Vagina (tissue), 2 donors: ENCODE results near the gene RBM34. TPM values are rescaled to one million over a fixed set of nuclear protein-coding genes. Genes with fewer than 3 reads are reported as not detected.

Experiments
- DNase-seq, 2 donors: peaks; one replicate each; pipeline ENCODE4 v3.0.0-alpha.2; 2017; ENCODE audit errors: extremely low spot score in 2 of 2
- H3K27ac ChIP-seq: fragments of 200-600 bp; sonication (generic); one replicate; pipeline ENCODE4 v1.5.1; 2019
- H3K27me3 ChIP-seq: fragments of 200-600 bp; sonication (generic); one replicate; pipeline ENCODE4 v1.5.1; 2019
- H3K36me3 ChIP-seq, 2 donors: fragments of 200-600 bp; sonication (generic); one replicate each; pipeline ENCODE4 v1.5.1; 2017 to 2019
- H3K4me1 ChIP-seq: fragments of 200-600 bp; sonication (generic); one replicate; pipeline ENCODE4 v1.5.1; 2019
- H3K4me3 ChIP-seq, 2 donors: fragments of 200-600 bp; sonication (generic); 1 replicate in 1 of 2; 2 replicates in 1 of 2; pipeline ENCODE4 v1.5.1; 2016 to 2019
- H3K9me3 ChIP-seq: fragments of 200-600 bp; sonication (generic); one replicate; pipeline ENCODE4 v1.5.1; 2019
- POLR2A ChIP-seq, 2 donors: fragments of 450-650 bp; IDR thresholded peaks; one replicate each; pipeline ENCODE4 v1.6.1; 2017; ENCODE audit warnings: antibody characterized with exemption in 2 of 2, mild to moderate bottlenecking in 2 of 2, moderate library complexity in 2 of 2
- POLR2AphosphoS5 ChIP-seq, 2 donors: sonication (generic); formaldehyde crosslinking; IDR thresholded peaks; one replicate each; pipeline ENCODE4 v1.9.0; 2017; ENCODE audit warnings: antibody characterized with exemption in 2 of 2, mild to moderate bottlenecking in 2 of 2, low read depth in 1 of 2; ENCODE audit not compliant: insufficient read depth in 1 of 2
- intact Hi-C: fragments of 100-400 bp; cut with DNase I; formaldehyde crosslinking; loops from one replicate; pipeline ENCODE4 v1.15.1; 2023
- total RNA-seq: library from RNA; depleted of rRNA; stranded (reverse); fragments of >200 nt; gene quantifications from one replicate; pipeline ENCODE4 v1.2.3, GENCODE V29; 2016
- TF ChIP-seq, protein P1 (sequence below), 3 experiments: fragments of 450-650 bp in 2 of 3; fragments of 200-600 bp in 1 of 3; sonication (generic) in 1 of 3; IDR thresholded peaks; one replicate each; pipeline ENCODE4 v1.5.1; 2017 to 2019; ENCODE audit warnings: antibody characterized with exemption in 3 of 3, mild to moderate bottlenecking in 2 of 3, moderate library complexity in 2 of 3

Gene RBM34
- total RNA-seq, 1 donor from 2014 or later: 44.7 TPM

DNA sequence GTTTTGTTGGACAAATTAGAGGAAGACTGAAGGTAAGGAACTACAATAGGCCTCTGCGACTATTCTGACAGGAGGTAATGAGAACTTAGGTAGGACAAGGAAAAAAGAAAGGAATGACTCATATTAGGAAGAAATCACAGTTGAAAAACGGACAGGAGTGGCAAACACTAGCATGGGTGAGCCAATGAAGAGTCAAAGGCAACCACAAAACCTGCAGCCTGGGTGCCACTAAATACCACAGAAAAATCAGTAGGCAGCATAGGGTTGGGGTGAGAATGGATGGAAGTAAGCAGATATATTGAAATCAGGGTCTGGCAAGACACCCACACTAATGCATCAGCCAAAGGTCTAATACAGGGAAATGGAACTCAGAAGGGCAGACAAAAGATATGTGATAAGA lies 10.0 kb downstream of the RBM34 start:
- Histone ChIP-seq H3K27ac (no peak overlapping the region), H3K36me3 (peaks cover 0 to 76% of the 10 kb centered on the region in 2 donors), H3K4me3 (no peak overlapping the region), H3K9me3 (no peaks in the 10 kb centered on the region), H3K4me1 (peaks cover 7% of the 10 kb centered on the region), H3K27me3 (no peaks in the 10 kb centered on the region)
- intact Hi-C loops: no loop called here
- DNase-seq: no peak
- TF ChIP-seq, protein P1, sequence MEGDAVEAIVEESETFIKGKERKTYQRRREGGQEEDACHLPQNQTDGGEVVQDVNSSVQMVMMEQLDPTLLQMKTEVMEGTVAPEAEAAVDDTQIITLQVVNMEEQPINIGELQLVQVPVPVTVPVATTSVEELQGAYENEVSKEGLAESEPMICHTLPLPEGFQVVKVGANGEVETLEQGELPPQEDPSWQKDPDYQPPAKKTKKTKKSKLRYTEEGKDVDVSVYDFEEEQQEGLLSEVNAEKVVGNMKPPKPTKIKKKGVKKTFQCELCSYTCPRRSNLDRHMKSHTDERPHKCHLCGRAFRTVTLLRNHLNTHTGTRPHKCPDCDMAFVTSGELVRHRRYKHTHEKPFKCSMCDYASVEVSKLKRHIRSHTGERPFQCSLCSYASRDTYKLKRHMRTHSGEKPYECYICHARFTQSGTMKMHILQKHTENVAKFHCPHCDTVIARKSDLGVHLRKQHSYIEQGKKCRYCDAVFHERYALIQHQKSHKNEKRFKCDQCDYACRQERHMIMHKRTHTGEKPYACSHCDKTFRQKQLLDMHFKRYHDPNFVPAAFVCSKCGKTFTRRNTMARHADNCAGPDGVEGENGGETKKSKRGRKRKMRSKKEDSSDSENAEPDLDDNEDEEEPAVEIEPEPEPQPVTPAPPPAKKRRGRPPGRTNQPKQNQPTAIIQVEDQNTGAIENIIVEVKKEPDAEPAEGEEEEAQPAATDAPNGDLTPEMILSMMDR (IDR thresholded peaks at IDR 0.05): no peak
- TF ChIP-seq POLR2AphosphoS5 (IDR thresholded peaks at IDR 0.05; ENCODE audit: insufficient read depth in 1 of 2, low read depth in 1 of 2) (no peak), POLR2A (IDR thresholded peaks at IDR 0.05) (no peak)

DNA sequence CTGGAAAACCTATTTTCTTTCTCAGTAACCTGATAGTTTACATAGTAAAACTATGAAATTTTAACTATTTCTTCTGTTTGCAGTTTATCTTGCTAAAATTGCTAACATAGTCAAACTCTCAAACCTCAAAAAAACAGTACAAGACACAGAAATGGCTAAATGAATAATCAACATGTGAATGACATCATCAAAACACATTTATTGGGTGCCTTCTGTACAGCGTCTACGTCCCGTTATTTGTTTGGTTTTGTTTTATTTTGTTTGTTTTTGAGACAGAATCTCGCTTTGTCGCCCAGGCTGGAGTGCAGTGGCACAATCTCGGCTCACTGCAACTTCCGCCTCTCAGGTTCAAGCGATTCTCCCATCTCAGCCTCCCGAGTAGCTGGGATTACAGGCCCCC lies 11.2 kb downstream of the RBM34 start:
- Histone ChIP-seq H3K36me3 (peaks cover 0 to 82% of the 10 kb centered on the region in 2 donors), H3K27ac (no peak overlapping the region), H3K9me3 (no peaks in the 10 kb centered on the region), H3K4me3 (no peak overlapping the region), H3K4me1 (peaks cover 7% of the 10 kb centered on the region), H3K27me3 (no peaks in the 10 kb centered on the region)
- intact Hi-C loops: no loop called here
- TF ChIP-seq POLR2A (IDR thresholded peaks at IDR 0.05) (no peak), POLR2AphosphoS5 (IDR thresholded peaks at IDR 0.05; ENCODE audit: insufficient read depth in 1 of 2, low read depth in 1 of 2) (no peak)
- TF ChIP-seq, protein P1 (IDR thresholded peaks at IDR 0.05): no peak
- no peak for DNase-seq

DNA sequence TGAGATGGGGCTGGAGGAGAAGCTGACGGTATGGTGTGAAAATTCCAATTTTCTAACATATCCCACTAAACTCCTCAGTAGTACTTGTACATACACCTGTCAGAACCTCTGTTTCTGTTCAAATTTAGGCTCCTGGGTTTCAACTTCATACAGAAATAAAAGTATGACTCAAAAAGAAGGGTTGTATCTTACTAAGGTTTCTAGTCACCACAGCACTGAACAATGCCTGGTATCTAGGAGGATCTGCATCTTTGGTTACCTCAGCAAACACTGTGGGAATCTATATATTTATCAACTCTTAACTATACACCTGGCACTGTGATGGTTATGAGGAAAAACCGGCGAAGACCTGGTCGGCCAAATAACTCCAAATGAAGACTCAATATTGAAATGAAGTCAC lies 13.8 kb downstream of the RBM34 start:
- Histone ChIP-seq H3K27me3 (no peaks in the 10 kb centered on the region), H3K4me3 (no peak overlapping the region), H3K9me3 (no peaks in the 10 kb centered on the region), H3K27ac (no peak overlapping the region), H3K36me3 (peaks cover 0 to 75% of the 10 kb centered on the region in 2 donors), H3K4me1 (peaks cover 7% of the 10 kb centered on the region)
- TF ChIP-seq POLR2AphosphoS5 (IDR thresholded peaks at IDR 0.05; ENCODE audit: insufficient read depth in 1 of 2, low read depth in 1 of 2): no peak
- TF ChIP-seq, protein P1 (IDR thresholded peaks at IDR 0.05): no peak
- no peak for DNase-seq
- intact Hi-C loops: no loop called here

DNA sequence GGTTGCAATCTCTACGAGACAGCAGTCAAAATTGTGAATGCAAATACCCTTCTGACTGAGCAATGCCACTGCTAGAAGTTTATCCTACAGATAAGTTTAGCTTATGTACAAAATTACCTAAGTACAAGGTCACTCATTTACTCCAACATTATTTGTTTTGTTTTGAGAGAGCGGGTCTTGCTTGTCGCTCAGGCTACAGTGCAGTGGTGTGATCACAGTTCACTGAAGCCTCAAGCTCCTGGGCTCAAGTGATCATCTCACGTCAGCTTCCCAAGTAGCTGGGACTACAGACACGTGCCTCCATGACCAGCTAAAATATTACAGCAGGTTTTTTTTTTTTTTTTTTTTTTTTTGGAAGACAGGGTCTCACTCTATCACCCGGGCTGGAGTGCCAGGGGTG lies 15.4 kb downstream of the RBM34 start:
- Histone ChIP-seq H3K4me1 (peaks cover 2% of the 10 kb centered on the region), H3K36me3 (peaks cover 0 to 70% of the 10 kb centered on the region in 2 donors), H3K27me3 (no peaks in the 10 kb centered on the region), H3K4me3 (no peak overlapping the region), H3K9me3 (no peaks in the 10 kb centered on the region), H3K27ac (no peak overlapping the region)
- TF ChIP-seq POLR2A (IDR thresholded peaks at IDR 0.05) (no peak), POLR2AphosphoS5 (IDR thresholded peaks at IDR 0.05; ENCODE audit: insufficient read depth in 1 of 2, low read depth in 1 of 2) (no peak)
- TF ChIP-seq, protein P1 (IDR thresholded peaks at IDR 0.05): no peak
- intact Hi-C loops: no loop called here
- no peak for DNase-seq

DNA sequence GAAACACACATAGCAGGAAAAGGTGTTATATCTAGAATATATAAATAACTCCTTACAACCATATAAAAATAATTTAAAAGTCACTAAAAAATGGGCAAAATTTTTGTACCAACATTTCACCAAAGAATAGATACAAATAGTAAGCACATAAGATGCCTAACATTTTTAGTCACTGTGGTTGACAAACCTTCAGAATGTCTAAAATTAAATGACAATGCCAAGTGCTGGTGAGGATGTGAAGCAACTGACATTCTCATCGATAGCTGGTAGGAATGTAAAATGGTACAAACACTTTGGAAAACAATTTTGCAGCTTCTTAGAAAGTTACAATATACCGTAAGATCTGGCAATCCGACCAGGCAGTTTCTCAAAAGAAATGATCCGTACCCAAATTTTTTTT lies 18.1 kb downstream of the RBM34 start:
- no peaks in the 10 kb centered on the region for H3K9me3 ChIP-seq
- H3K4me1 ChIP-seq: no peaks in the 10 kb centered on the region
- intact Hi-C loops: no loop called here
- DNase-seq: no peak
- H3K27ac ChIP-seq: no peak overlapping the region
- TF ChIP-seq POLR2A (IDR thresholded peaks at IDR 0.05): no peak
- no peak for TF ChIP-seq POLR2AphosphoS5 (IDR thresholded peaks at IDR 0.05; ENCODE audit: insufficient read depth in 1 of 2, low read depth in 1 of 2)
- TF ChIP-seq, protein P1 (IDR thresholded peaks at IDR 0.05): no peak
- no peaks in the 10 kb centered on the region for H3K27me3 ChIP-seq
- H3K36me3 ChIP-seq: peaks cover 0 to 70% of the 10 kb centered on the region in 2 donors
- H3K4me3 ChIP-seq: no peak overlapping the region
